DMS114 treated with DMSO at 0.1 percent for 48 hours (cell line): ENCODE results near the gene TIAM2.
"Not testable (repeated sequence)": the region's sequence is repeated elsewhere in the genome, so short reads cannot be mapped to it uniquely, and the experiment has no call there.

ENCODE experiments used
- DNase-seq: peaks from one replicate; lab custom pipeline; 2025; ENCODE audit not compliant: unreplicated experiment; lab: John Stamatoyannopoulos, UW

Gene TIAM2

GRCh38 chr6:155223646-155224451 lies 228.7 kb downstream of the TIAM2 start:
- DNase-seq: no peak

- no peak for DNase-seq
Observed at GRCh38 chr6:155224618-155225017, 229.5 kb downstream of the TIAM2 start.

GRCh38 chr6:155227046-155227445 lies 231.9 kb downstream of the TIAM2 start:
- no peak for DNase-seq

GRCh38 chr6:155228546-155229166 lies 233.5 kb downstream of the TIAM2 start:
- DNase-seq: no peak

- DNase-seq: not testable (repeated sequence)
Observed at GRCh38 chr6:155230975-155231374, 235.9 kb downstream of the TIAM2 start.

- DNase-seq: no peak
Observed at GRCh38 chr6:155232848-155233247, 237.7 kb downstream of the TIAM2 start.

- DNase-seq: no peak
Observed at GRCh38 chr6:155234167-155234566, 239.1 kb downstream of the TIAM2 start.

- no peak for DNase-seq
Observed at GRCh38 chr6:155234687-155235086, 239.6 kb downstream of the TIAM2 start.

- DNase-seq: no peak
Observed at GRCh38 chr6:155235087-155235486, 240.0 kb downstream of the TIAM2 start.

- no peak for DNase-seq
Observed at GRCh38 chr6:155237613-155238012, 242.5 kb downstream of the TIAM2 start.

- DNase-seq: no peak
Observed at GRCh38 chr6:155240905-155241600, 245.9 kb downstream of the TIAM2 start.

GRCh38 chr6:155241966-155242365 lies 246.9 kb downstream of the TIAM2 start:
- DNase-seq: no peak

- DNase-seq: no peak
Observed at GRCh38 chr6:155244434-155244833, 249.3 kb downstream of the TIAM2 start.

GRCh38 chr6:155245193-155245592 lies 250.1 kb downstream of the TIAM2 start:
- no peak for DNase-seq

GRCh38 chr6:155245831-155246230 lies 250.7 kb downstream of the TIAM2 start:
- no peak for DNase-seq

- no peak for DNase-seq
Observed at GRCh38 chr6:155246825-155247224, 251.7 kb downstream of the TIAM2 start.

GRCh38 chr6:155247618-155248007 lies 252.5 kb downstream of the TIAM2 start:
- no peak for DNase-seq

- DNase-seq: no peak
Observed at GRCh38 chr6:155248008-155249001, 253.2 kb downstream of the TIAM2 start.

GRCh38 chr6:155250701-155251381 lies 255.7 kb downstream of the TIAM2 start:
- no peak for DNase-seq

- no peak for DNase-seq
Observed at GRCh38 chr6:155252581-155252980, 257.5 kb downstream of the TIAM2 start.
